ENCODE results near the gene DSCAM.

GRCh38 chr21:40603774-40604173 lies 243.2 kb downstream of the DSCAM start:
- TF ChIP-seq, protein P1, sequence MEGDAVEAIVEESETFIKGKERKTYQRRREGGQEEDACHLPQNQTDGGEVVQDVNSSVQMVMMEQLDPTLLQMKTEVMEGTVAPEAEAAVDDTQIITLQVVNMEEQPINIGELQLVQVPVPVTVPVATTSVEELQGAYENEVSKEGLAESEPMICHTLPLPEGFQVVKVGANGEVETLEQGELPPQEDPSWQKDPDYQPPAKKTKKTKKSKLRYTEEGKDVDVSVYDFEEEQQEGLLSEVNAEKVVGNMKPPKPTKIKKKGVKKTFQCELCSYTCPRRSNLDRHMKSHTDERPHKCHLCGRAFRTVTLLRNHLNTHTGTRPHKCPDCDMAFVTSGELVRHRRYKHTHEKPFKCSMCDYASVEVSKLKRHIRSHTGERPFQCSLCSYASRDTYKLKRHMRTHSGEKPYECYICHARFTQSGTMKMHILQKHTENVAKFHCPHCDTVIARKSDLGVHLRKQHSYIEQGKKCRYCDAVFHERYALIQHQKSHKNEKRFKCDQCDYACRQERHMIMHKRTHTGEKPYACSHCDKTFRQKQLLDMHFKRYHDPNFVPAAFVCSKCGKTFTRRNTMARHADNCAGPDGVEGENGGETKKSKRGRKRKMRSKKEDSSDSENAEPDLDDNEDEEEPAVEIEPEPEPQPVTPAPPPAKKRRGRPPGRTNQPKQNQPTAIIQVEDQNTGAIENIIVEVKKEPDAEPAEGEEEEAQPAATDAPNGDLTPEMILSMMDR (IDR thresholded peaks at IDR 0.05): no peak
- no peak for TF ChIP-seq EZH2 (IDR thresholded peaks at IDR 0.05)
